ENCODE data around the gene RFPL2.
"Not testable (repeated sequence)": the region's sequence is repeated elsewhere in the genome, so short reads cannot be mapped to it uniquely, and the experiment has no call there.

RFPL2 gene

GRCh38 chr22:32175683-32176644, 28.9 kb downstream of the RFPL2 start:
- 0 out of 2 replicates have a peak, but pooled peaks have one; percentile 8 for TF ChIP-seq CTCF (conservative IDR thresholded peaks at IDR 0.05)
- peak overlapping the region; percentile 22; the same call in 1 of the 2 replicates for H3K27ac ChIP-seq

- TF ChIP-seq CTCF (conservative IDR thresholded peaks at IDR 0.05) = no peak
- no peak overlapping the region for H3K27ac ChIP-seq
Observed at GRCh38 chr22:32175115-32175514, 29.8 kb downstream of the RFPL2 start.

- no peak overlapping the region for H3K27ac ChIP-seq
- TF ChIP-seq CTCF (conservative IDR thresholded peaks at IDR 0.05) = no peak
Observed at GRCh38 chr22:32165681-32166080, 39.2 kb downstream of the RFPL2 start.

- H3K27ac ChIP-seq = no peak overlapping the region
- no peak for TF ChIP-seq CTCF (conservative IDR thresholded peaks at IDR 0.05)
Observed at GRCh38 chr22:32164075-32164860, 40.6 kb downstream of the RFPL2 start.

- not testable (repeated sequence) for H3K27ac ChIP-seq
Observed at GRCh38 chr22:32160411-32160810, 44.5 kb downstream of the RFPL2 start.

GRCh38 chr22:32158712-32159533, 46.0 kb downstream of the RFPL2 start, which contains the start of gene C22orf42:
Gene C22orf42, minus strand, starts transcription at chr22:32159303. Its CDS starts 88 bp downstream, at chr22:32159215.
- H3K27ac ChIP-seq = no peak within 1 kb of the TSS

GRCh38 chr22:32157632-32158031, 47.2 kb downstream of the RFPL2 start:
- H3K27ac ChIP-seq = not testable (repeated sequence)

More at GRCh38 chr22:32158712-32159533, 46.0 kb downstream of the RFPL2 start, which contains the start of gene C22orf42:
- no peak for TF ChIP-seq CTCF (conservative IDR thresholded peaks at IDR 0.05)

- not testable (repeated sequence) for H3K27ac ChIP-seq
Observed at GRCh38 chr22:32154727-32155126, 50.1 kb downstream of the RFPL2 start.

GRCh38 chr22:32151641-32152040, 53.2 kb downstream of the RFPL2 start:
- peak overlapping the region; percentile 73; the same call in 1 of the 2 replicates for H3K27ac ChIP-seq

GRCh38 chr22:32150647-32151046, 54.2 kb downstream of the RFPL2 start:
- H3K27ac ChIP-seq = not testable (repeated sequence)

- not testable (repeated sequence) for H3K27ac ChIP-seq
Observed at GRCh38 chr22:32148372-32148771, 56.5 kb downstream of the RFPL2 start.

GRCh38 chr22:32147128-32147527, 57.7 kb downstream of the RFPL2 start:
- not testable (repeated sequence) for H3K27ac ChIP-seq

All from VCaP (cell line).